Measurements from ENCODE around the gene STMN3.

The STMN3 gene

DNA sequence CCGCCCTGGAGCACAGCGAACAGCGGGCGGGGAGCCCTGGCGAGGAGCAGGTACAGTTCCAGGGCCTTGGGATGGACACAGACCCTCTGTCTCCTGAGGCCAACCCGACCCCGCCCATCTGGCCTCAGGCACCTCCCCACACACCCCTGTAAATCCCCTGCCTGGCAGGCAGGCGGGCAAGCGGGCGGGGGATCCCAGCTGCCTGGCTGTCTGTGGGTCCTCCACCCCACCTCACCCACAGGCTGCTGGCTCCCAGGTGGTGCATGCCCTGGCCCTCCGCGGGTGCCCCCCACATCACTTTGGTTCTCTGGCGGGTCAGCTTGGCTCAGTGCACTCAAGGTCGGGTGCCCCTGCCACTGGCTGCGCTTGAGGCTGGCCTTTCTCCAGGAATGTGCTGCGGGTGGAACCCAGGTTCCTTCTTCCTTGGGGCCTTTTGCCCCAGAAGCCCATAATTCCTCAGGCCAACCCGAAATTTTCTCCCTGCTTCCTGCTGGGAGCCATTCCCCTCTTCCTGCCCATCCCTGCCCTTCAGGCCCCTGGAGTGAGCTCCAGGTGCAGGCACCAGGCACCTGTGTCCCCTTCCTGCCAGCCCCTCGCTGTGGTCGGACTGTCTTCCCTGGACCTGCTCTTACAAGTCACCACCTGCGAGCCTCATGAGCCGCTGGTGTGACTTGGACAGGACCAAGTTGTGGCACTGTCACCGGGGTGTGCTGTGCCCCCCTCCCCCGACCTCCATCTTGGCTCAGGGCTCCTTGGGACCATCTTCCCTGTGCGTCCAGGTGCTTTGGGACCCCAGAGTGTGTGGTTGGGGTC, 37.9 kb upstream of the STMN3 start:
- TF ChIP-seq, protein P1, sequence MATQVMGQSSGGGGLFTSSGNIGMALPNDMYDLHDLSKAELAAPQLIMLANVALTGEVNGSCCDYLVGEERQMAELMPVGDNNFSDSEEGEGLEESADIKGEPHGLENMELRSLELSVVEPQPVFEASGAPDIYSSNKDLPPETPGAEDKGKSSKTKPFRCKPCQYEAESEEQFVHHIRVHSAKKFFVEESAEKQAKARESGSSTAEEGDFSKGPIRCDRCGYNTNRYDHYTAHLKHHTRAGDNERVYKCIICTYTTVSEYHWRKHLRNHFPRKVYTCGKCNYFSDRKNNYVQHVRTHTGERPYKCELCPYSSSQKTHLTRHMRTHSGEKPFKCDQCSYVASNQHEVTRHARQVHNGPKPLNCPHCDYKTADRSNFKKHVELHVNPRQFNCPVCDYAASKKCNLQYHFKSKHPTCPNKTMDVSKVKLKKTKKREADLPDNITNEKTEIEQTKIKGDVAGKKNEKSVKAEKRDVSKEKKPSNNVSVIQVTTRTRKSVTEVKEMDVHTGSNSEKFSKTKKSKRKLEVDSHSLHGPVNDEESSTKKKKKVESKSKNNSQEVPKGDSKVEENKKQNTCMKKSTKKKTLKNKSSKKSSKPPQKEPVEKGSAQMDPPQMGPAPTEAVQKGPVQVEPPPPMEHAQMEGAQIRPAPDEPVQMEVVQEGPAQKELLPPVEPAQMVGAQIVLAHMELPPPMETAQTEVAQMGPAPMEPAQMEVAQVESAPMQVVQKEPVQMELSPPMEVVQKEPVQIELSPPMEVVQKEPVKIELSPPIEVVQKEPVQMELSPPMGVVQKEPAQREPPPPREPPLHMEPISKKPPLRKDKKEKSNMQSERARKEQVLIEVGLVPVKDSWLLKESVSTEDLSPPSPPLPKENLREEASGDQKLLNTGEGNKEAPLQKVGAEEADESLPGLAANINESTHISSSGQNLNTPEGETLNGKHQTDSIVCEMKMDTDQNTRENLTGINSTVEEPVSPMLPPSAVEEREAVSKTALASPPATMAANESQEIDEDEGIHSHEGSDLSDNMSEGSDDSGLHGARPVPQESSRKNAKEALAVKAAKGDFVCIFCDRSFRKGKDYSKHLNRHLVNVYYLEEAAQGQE (IDR thresholded peaks at IDR 0.05; ENCODE audit: insufficient read depth in 1 of 2, low read depth in 2 of 2, low read length in 2 of 2) = no peak
- no peak for TF ChIP-seq POLR2AphosphoS5 (IDR thresholded peaks at IDR 0.05; ENCODE audit: low read depth, low read length)
- no peak for TF ChIP-seq TAF1 (IDR thresholded peaks at IDR 0.05; ENCODE audit: borderline replicate concordance, insufficient read depth, low read length)
- no peak for TF ChIP-seq FOXP2 (optimal IDR thresholded peaks at IDR 0.05; ENCODE audit: borderline replicate concordance, extremely low read depth, extremely low read length, insufficient read depth)
- TF ChIP-seq SIN3A (IDR thresholded peaks at IDR 0.05; ENCODE audit: borderline replicate concordance, insufficient read depth, low read length) = no peak

DNA sequence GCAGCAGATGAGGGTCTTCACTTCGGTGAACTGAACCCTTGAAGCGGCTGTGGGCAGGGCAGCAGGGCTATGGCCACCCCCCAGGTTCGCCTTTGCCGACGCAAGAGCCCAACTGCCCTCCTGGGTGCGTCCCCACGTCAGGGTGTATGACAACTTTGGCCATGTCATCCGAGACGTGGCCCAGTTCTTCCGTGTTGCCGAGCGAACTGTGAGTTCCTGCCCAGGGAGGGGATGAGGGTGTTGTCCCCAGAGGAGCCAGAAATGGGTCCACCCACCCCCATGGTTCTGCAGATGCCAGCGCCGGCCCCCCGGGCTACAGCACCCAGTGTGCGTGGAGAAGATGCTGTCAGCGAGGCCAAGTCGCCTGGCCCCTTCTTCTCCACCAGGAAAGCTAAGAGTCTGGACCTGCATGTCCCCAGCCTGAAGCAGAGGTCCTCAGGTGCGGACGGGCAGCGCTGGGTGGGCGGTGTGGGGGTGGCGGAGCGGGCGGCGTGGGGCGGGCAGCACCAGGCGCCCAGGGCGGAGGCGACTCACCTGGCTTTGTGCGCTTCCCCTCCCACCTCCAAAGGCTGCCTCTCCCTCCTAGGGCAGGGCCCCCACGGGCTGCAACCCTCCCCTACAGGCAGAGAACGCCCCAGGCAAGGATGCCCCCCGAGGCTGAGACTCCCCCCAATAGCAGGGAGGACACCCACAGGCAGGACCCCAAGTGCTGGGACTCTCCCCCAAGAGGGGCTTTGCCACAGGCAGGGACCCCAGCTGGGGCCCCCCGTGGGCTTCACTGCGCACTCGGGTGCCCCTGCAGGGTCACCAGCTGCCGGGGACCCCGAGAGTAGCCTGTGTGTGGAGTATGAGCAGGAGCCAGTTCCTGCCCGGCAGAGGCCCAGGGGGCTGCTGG, 37.0 kb upstream of the STMN3 start:
- TF ChIP-seq TAF1 (IDR thresholded peaks at IDR 0.05; ENCODE audit: borderline replicate concordance, insufficient read depth, low read length) (no peak), POLR2AphosphoS5 (IDR thresholded peaks at IDR 0.05; ENCODE audit: low read depth, low read length) (no peak), FOXP2 (optimal IDR thresholded peaks at IDR 0.05; ENCODE audit: borderline replicate concordance, extremely low read depth, extremely low read length, insufficient read depth) (no peak), SIN3A (IDR thresholded peaks at IDR 0.05; ENCODE audit: borderline replicate concordance, insufficient read depth, low read length) (no peak)
- TF ChIP-seq, protein P1 (IDR thresholded peaks at IDR 0.05; ENCODE audit: insufficient read depth in 1 of 2, low read depth in 2 of 2, low read length in 2 of 2) = no peak

DNA sequence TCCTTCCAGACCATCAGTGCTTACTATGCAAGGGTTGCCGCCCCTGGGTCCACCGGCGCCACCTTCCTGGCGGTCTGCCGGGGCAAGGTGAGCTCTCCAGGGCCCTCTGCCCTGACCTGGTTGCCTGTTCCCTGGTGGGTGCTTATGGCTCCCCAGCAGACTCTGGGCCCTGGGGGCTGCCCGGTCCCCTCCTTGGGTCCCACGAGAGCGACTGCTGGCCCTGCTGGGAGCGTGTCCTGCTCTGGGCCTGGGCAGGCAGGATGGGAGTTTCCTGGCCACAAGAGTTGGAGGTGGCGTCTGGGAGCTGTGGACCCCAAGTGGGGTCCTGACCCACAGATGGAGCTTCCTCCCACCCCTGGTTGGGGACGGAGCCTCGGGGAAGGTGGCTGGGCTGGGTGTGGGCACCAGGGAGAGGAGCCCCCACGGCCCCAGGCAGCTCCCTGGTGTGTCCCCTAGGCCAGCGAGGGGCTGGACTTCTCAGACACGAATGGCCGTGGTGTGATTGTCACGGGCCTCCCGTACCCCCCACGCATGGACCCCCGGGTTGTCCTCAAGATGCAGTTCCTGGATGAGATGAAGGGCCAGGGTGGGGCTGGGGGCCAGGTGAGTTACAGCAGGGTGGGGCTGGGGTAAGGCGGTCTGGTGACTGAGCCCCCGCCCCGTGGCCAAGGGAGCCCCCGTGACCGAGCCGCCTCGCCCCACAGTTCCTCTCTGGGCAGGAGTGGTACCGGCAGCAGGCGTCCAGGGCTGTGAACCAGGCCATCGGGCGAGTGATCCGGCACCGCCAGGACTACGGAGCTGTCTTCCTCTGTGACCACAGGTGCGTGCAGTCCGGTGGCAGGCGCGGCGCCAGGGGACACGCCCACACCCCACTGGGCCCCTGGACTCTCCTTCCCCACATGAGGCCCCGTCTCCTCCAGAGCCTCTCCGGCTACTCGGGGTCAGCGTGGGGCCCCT, 36.1 kb upstream of the STMN3 start:
- TF ChIP-seq, protein P1 (IDR thresholded peaks at IDR 0.05; ENCODE audit: insufficient read depth in 1 of 2, low read depth in 2 of 2, low read length in 2 of 2) = no peak
- TF ChIP-seq FOXP2 (optimal IDR thresholded peaks at IDR 0.05; ENCODE audit: borderline replicate concordance, extremely low read depth, extremely low read length, insufficient read depth) = no peak

DNA sequence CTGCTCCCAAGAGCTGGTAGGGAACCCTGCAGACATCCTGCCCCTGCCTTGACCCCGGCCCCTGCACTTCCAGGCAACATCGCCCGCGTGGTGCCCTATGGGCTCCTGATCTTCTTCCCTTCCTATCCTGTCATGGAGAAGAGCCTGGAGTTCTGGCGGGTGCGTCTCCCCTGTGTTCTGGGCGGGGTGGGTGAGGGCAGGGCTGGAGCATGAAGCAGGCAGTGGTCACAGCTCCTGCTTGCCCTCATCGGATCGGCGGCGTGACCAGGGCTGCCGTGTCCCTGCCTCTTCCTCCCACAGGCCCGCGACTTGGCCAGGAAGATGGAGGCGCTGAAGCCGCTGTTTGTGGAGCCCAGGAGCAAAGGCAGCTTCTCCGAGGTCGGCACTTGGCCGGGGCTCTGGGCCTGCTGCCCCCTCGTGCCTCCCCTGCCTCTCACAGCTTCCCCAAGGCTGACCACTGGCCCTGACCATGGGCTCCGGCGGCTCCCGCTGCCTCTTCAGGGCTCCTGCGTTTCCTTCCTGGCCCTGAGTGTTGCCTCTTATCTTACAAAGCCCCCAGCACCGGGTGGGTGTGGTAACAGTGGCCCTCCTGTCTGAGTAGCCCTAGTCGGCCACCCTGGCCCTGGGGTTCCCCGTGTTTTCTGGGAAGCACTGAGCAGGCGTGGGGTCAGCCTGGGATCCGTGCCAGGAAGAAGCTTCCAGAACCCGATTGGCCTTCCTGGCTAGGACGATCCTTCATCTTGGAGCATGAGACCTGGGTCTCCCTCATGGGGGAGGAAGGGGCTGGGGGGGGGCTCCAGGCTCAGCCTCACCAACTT, 35.2 kb upstream of the STMN3 start:
- TF ChIP-seq TAF1 (IDR thresholded peaks at IDR 0.05; ENCODE audit: borderline replicate concordance, insufficient read depth, low read length) = no peak
- TF ChIP-seq, protein P1 (IDR thresholded peaks at IDR 0.05; ENCODE audit: insufficient read depth in 1 of 2, low read depth in 2 of 2, low read length in 2 of 2) = no peak
- TF ChIP-seq POLR2AphosphoS5 (IDR thresholded peaks at IDR 0.05; ENCODE audit: low read depth, low read length) = 0 out of 2 replicates have a peak, but pooled peaks have one; percentile 7
- no peak for TF ChIP-seq FOXP2 (optimal IDR thresholded peaks at IDR 0.05; ENCODE audit: borderline replicate concordance, extremely low read depth, extremely low read length, insufficient read depth)
- no peak for TF ChIP-seq SIN3A (IDR thresholded peaks at IDR 0.05; ENCODE audit: borderline replicate concordance, insufficient read depth, low read length)

All from PFSK-1 (cell line).